ENCODE data around the gene PARVB.
A peak's percentile ranks its signal among the peaks of the same experiment; 100 is the strongest.

- TF ChIP-seq CTCF (IDR thresholded peaks at IDR 0.05) (peak in 1 of 6 experiments; percentile 26), POLR2A (IDR thresholded peaks at IDR 0.05) (no peak)
Measured at GRCh38 chr22:44091021-44091721, 67.1 kb downstream of the PARVB start.

All from esophagus squamous epithelium (tissue), 4 donors.